ENCODE results near the gene RBBP9.
"Not testable (repeated sequence)": the region's sequence is repeated elsewhere in the genome, so short reads cannot be mapped to it uniquely, and the experiment has no call there.

Gene RBBP9
- total RNA-seq, result 4.0 to 34.4 (median 25.6) reads per million in 9 experiments

DNA sequence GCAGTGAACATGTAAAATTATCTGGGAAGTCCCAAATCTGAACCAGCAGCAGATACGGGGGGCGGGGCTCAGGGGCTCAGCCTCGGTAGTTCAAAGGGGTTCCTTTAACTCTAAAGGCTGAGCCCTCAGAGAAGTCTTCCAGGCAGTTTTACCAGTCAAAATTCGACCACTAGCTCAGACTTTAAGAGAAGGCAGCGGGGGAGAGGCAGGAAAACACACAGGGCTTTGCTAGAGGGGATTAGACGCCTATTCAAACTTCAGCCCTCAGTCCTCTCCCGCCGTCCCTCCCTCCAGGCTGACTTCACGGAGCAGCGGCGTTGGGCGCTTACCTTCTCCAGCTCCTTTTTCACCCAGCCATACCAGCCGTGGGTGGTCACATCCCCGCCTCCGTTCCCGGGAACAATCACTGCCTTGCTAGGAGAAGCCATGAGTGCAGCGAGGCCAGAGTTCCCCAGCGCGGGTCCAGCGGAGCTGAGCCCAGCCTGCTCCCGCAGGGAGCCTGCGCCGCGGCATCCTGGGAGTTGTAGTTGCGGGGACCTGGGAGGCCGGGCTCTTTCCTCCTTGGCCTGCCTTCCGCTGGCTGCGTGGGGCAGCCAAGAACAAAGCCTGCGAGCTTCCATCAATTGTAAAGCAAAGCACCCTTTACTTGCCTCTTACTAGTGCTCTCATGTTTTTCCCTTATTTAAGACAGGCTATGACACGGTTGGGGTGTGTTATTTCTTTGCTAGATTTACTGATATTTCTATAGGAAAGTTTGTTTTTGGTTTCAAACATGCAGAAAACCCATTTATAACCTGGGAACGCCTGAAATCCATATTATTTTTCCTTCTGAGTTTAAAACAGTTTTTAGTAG lies at the start of gene RBBP9:
Gene RBBP9, minus strand, starts transcription at position 486 of the 853 bp plus-strand sequence. Its CDS starts 58 bp downstream, at position 428.
- H3K27ac Mint-ChIP-seq, result peak within 1 kb of the TSS; percentile 83 to 90
- no peaks in the 10 kb centered on the region for H3K9me3 Mint-ChIP-seq

GRCh38 chr20:18545566-18545965 lies 48.5 kb upstream of the RBBP9 start:
- no peak overlapping the region for H3K4me3 Mint-ChIP-seq
- H3K27me3 Mint-ChIP-seq, result no peaks in the 10 kb centered on the region
- DNase-seq, result no peak
- ATAC-seq (replicated peaks), result no peak
- no peaks in the 10 kb centered on the region for H3K4me1 Mint-ChIP-seq (ENCODE audit: low read depth in 2 of 2)
- H3K27ac Mint-ChIP-seq, result no peak overlapping the region
- peaks cover 72% of the 10 kb centered on the region for H3K36me3 Mint-ChIP-seq (ENCODE audit: insufficient read depth)
- no peaks in the 10 kb centered on the region for H3K9me3 Mint-ChIP-seq

More for the DNA sequence above, at the start of gene RBBP9:
- ATAC-seq (replicated peaks) (peak; percentile 99), DNase-seq (peak; percentile 64 to 72 (median 69))
- peaks cover 10 to 16% of the 10 kb centered on the region in 2 donors for H3K4me1 Mint-ChIP-seq (ENCODE audit: low read depth in 2 of 2)
- peaks cover 3 to 6% of the 10 kb centered on the region in 2 donors for H3K27me3 Mint-ChIP-seq
- H3K36me3 Mint-ChIP-seq (ENCODE audit: insufficient read depth), result peaks cover 2% of the 10 kb centered on the region
- H3K4me3 Mint-ChIP-seq, result peak within 1 kb of the TSS; percentile 95 to 98

GRCh38 chr20:18543932-18544331 lies 46.9 kb upstream of the RBBP9 start:
- Mint-ChIP-seq H3K4me3 (no peak overlapping the region), H3K4me1 (ENCODE audit: low read depth in 2 of 2) (no peaks in the 10 kb centered on the region), H3K27ac (peak overlapping the region; percentile 32 to 75), H3K36me3 (ENCODE audit: insufficient read depth) (peaks cover 78% of the 10 kb centered on the region), H3K27me3 (no peaks in the 10 kb centered on the region), H3K9me3 (no peaks in the 10 kb centered on the region)
- DNase-seq (no peak), ATAC-seq (replicated peaks) (no peak)

GRCh38 chr20:18543216-18543615 lies 46.2 kb upstream of the RBBP9 start:
- Mint-ChIP-seq H3K27ac (no peak overlapping the region), H3K36me3 (ENCODE audit: insufficient read depth) (peaks cover 78% of the 10 kb centered on the region), H3K9me3 (no peaks in the 10 kb centered on the region), H3K4me1 (ENCODE audit: low read depth in 2 of 2) (no peaks in the 10 kb centered on the region), H3K27me3 (no peaks in the 10 kb centered on the region), H3K4me3 (no peak overlapping the region)
- ATAC-seq (replicated peaks) (no peak), DNase-seq (no peak)

- DNase-seq, result no peak
- H3K9me3 Mint-ChIP-seq, result no peaks in the 10 kb centered on the region
- H3K27ac Mint-ChIP-seq, result peak overlapping the region in 1 of 2 donors; percentile 33
- peaks cover 73% of the 10 kb centered on the region for H3K36me3 Mint-ChIP-seq (ENCODE audit: insufficient read depth)
- H3K4me3 Mint-ChIP-seq, result no peak overlapping the region
- no peaks in the 10 kb centered on the region for H3K27me3 Mint-ChIP-seq
- H3K4me1 Mint-ChIP-seq (ENCODE audit: low read depth in 2 of 2), result no peaks in the 10 kb centered on the region
- ATAC-seq (replicated peaks), result no peak
Observed at GRCh38 chr20:18541741-18542140, 44.7 kb upstream of the RBBP9 start.

- no peak for ATAC-seq (replicated peaks)
- H3K27me3 Mint-ChIP-seq, result no peaks in the 10 kb centered on the region
- no peak for DNase-seq
- peaks cover 83% of the 10 kb centered on the region for H3K36me3 Mint-ChIP-seq (ENCODE audit: insufficient read depth)
- no peaks in the 10 kb centered on the region for H3K4me1 Mint-ChIP-seq (ENCODE audit: low read depth in 2 of 2)
- no peak overlapping the region for H3K4me3 Mint-ChIP-seq
- H3K27ac Mint-ChIP-seq, result peak overlapping the region in 1 of 2 donors; percentile 16
- no peaks in the 10 kb centered on the region for H3K9me3 Mint-ChIP-seq
Observed at GRCh38 chr20:18537651-18538050, 40.6 kb upstream of the RBBP9 start.

DNA sequence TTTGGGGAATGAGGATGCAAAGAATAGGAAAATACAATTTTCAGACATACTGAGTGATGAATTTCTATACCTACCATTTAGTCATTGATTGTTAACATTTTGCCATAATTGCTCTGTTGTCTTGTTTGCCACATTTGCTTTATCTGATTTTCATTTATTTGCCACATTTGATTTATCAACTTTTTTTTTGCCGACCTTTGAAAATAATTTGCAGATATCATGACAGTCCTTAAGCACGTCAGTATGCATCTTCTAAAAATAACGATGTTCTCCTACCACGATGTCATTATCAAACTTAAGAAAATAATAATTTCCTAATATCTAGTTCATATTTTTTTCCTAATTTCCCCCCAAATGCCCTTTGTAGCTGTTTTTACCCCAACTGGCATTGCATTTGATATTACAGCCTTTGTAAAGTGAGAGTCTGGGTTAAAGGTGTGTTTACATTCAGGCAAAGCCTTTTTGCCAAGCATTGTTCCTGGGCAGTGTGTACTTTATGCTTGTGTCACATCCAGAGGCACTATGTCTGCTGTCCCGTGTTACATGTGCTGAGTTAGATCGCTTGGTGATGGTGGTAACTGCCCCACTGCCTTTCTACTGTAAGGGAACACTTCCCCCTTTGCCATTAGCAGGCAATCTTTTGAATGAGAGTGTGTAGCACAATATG lies 37.1 kb upstream of the RBBP9 start:
- peaks cover 83% of the 10 kb centered on the region for H3K36me3 Mint-ChIP-seq (ENCODE audit: insufficient read depth)
- H3K9me3 Mint-ChIP-seq, result no peaks in the 10 kb centered on the region
- no peaks in the 10 kb centered on the region for H3K4me1 Mint-ChIP-seq (ENCODE audit: low read depth in 2 of 2)
- DNase-seq (no peak), ATAC-seq (replicated peaks) (no peak)
- no peak overlapping the region for H3K4me3 Mint-ChIP-seq
- no peaks in the 10 kb centered on the region for H3K27me3 Mint-ChIP-seq
- H3K27ac Mint-ChIP-seq, result no peak overlapping the region

DNA sequence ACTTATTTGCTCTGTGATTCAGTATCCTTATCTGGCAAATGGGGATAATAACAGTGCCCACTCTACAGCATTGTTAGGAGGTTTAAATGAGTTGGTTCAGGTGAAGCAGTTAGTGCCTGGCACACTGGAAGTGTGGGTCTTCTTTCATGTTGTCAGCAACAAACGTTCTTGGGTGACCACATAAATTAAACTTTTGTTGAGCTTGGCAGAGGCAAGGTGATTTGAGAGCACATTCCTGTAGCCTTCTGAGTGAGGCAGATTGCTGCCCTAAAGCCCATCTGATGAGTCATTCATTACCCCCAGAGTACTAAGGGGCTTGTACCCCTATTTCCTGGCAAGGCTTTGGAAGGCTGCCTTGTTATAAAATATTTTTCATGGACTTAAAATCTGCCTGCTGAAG lies 36.5 kb upstream of the RBBP9 start:
- H3K27ac Mint-ChIP-seq, result no peak overlapping the region
- H3K27me3 Mint-ChIP-seq, result no peaks in the 10 kb centered on the region
- peaks cover 77% of the 10 kb centered on the region for H3K36me3 Mint-ChIP-seq (ENCODE audit: insufficient read depth)
- H3K4me3 Mint-ChIP-seq, result no peak overlapping the region
- H3K4me1 Mint-ChIP-seq (ENCODE audit: low read depth in 2 of 2), result peaks cover under 1 to 2% of the 10 kb centered on the region in 2 donors
- no peak for ATAC-seq (replicated peaks)
- DNase-seq, result no peak
- H3K9me3 Mint-ChIP-seq, result no peaks in the 10 kb centered on the region

DNA sequence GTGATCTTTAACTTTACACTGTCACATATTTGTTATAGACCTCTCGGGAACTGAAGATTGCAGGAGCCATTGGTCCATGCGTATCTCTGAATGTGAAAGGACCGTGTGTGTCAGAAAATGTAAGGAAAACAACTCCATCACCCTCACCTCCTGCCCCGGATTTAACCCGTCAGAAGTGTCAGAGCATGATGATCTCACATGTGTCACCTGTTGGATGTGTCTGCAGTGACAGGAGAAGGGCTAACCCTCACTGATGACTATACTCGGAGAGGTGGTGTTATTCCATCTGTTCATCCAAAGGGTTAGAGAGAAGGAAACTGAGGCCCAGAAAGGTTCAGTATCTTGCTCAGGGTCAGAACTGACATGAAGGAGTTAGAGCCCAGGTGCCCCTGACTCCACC lies 35.6 kb upstream of the RBBP9 start:
- Mint-ChIP-seq H3K36me3 (ENCODE audit: insufficient read depth) (peaks cover 75% of the 10 kb centered on the region), H3K4me1 (ENCODE audit: low read depth in 2 of 2) (peaks cover 2 to 3% of the 10 kb centered on the region in 2 donors), H3K9me3 (no peaks in the 10 kb centered on the region), H3K4me3 (no peak overlapping the region), H3K27ac (no peak overlapping the region), H3K27me3 (no peaks in the 10 kb centered on the region)
- DNase-seq (no peak), ATAC-seq (replicated peaks) (no peak)

- no peaks in the 10 kb centered on the region for H3K27me3 Mint-ChIP-seq
- H3K36me3 Mint-ChIP-seq (ENCODE audit: insufficient read depth), result peaks cover 80% of the 10 kb centered on the region
- no peaks in the 10 kb centered on the region for H3K9me3 Mint-ChIP-seq
- ATAC-seq (replicated peaks), result no peak
- no peak overlapping the region for H3K4me3 Mint-ChIP-seq
- H3K27ac Mint-ChIP-seq, result peak overlapping the region in 1 of 2 donors; percentile 76
- H3K4me1 Mint-ChIP-seq (ENCODE audit: low read depth in 2 of 2), result peaks cover 2 to 3% of the 10 kb centered on the region in 2 donors
- no peak for DNase-seq
Observed at GRCh38 chr20:18529041-18529440, 32.0 kb upstream of the RBBP9 start.

DNA sequence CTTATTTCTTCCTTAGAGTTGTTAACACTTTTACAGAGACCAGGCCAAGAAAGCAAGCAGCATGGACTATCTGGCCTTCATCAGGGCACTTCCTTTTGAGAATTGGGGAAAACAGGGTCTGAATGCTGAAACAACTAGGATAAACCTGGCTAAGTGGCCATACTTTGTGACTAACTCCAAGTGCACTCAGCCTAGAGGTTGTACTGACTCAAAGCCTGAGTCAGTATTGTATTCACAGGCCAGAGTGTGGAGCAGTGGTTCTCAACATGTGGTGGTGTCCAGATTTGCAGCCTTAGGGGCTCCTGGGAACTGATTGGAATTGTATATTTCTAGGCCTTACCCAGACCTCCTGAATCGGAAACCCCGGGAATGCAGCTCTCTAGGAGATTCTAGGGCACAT lies 30.8 kb upstream of the RBBP9 start:
- ATAC-seq (replicated peaks) (no peak), DNase-seq (no peak)
- H3K4me3 Mint-ChIP-seq, result no peak overlapping the region
- peaks cover 82% of the 10 kb centered on the region for H3K36me3 Mint-ChIP-seq (ENCODE audit: insufficient read depth)
- H3K27me3 Mint-ChIP-seq, result no peaks in the 10 kb centered on the region
- no peaks in the 10 kb centered on the region for H3K9me3 Mint-ChIP-seq
- H3K27ac Mint-ChIP-seq, result no peak overlapping the region
- H3K4me1 Mint-ChIP-seq (ENCODE audit: low read depth in 2 of 2), result peaks cover 2 to 3% of the 10 kb centered on the region in 2 donors

DNA sequence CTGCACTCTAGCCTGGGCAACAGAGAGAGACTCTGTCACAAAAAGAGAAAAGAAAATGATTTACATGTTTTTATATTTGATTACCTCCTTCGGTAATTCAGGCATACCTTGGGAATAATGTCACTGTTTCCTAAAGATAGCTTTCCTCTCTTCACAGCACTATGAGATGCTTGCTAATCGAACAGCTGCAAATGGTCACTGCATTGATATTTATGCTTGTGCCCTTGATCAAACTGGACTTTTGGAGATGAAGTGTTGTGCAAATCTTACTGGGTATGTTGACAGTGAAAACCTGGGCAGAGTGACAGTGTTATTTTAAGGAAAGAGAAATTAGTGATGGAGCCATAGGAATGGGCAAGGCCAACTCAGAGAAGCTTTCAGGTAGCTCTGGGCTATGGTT lies 30.3 kb upstream of the RBBP9 start:
- H3K9me3 Mint-ChIP-seq, result no peaks in the 10 kb centered on the region
- ATAC-seq (replicated peaks) (no peak), DNase-seq (no peak)
- peaks cover 2 to 3% of the 10 kb centered on the region in 2 donors for H3K4me1 Mint-ChIP-seq (ENCODE audit: low read depth in 2 of 2)
- peaks cover 77% of the 10 kb centered on the region for H3K36me3 Mint-ChIP-seq (ENCODE audit: insufficient read depth)
- H3K27me3 Mint-ChIP-seq, result no peaks in the 10 kb centered on the region
- H3K27ac Mint-ChIP-seq, result no peak overlapping the region
- no peak overlapping the region for H3K4me3 Mint-ChIP-seq

DNA sequence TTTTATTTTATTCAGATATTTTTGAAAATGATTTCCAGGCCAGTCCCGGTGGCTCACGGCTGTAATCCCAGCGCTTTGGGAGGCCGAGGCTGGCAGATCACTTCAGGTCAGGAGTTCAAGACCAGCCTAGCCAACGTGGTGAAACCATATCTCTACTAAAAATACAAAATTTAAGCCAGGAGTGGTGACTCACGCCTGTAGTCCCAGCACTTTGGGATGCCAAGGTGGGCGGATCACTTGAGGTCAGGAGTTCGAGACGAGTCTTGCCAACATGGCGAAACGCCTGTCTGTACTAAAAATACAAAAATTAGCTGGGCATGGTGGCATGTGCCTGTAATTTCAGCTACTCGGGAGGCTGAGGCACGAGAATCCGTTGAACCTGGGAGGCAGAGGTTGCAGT lies 29.7 kb upstream of the RBBP9 start:
- H3K27me3 Mint-ChIP-seq; H3K27ac Mint-ChIP-seq; H3K4me1 Mint-ChIP-seq (ENCODE audit: low read depth in 2 of 2); H3K4me3 Mint-ChIP-seq; ATAC-seq (replicated peaks); DNase-seq; H3K9me3 Mint-ChIP-seq: not testable (repeated sequence)
- peaks cover 71% of the 10 kb centered on the region for H3K36me3 Mint-ChIP-seq (ENCODE audit: insufficient read depth)

GRCh38 chr20:18524646-18525045 lies 27.6 kb upstream of the RBBP9 start:
- no peaks in the 10 kb centered on the region for H3K9me3 Mint-ChIP-seq
- H3K4me1 Mint-ChIP-seq (ENCODE audit: low read depth in 2 of 2), result peaks cover 2 to 3% of the 10 kb centered on the region in 2 donors
- H3K4me3 Mint-ChIP-seq, result no peak overlapping the region
- DNase-seq (no peak), ATAC-seq (replicated peaks) (no peak)
- H3K36me3 Mint-ChIP-seq (ENCODE audit: insufficient read depth), result peaks cover 51% of the 10 kb centered on the region
- H3K27ac Mint-ChIP-seq, result peak overlapping the region in 1 of 2 donors; percentile 84
- H3K27me3 Mint-ChIP-seq, result no peaks in the 10 kb centered on the region

All from effector memory CD8-positive, alpha-beta T cell (primary cell).